Fibroblast of peridontal ligament (primary cell): Measurements from ENCODE around the gene SENP8.
A peak's percentile ranks its signal among the peaks of the same experiment; 100 is the strongest.
"Not testable (repeated sequence)": the region's sequence is repeated elsewhere in the genome, so short reads cannot be mapped to it uniquely, and the experiment has no call there.

Experiments used
- DNase-seq: peaks from one replicate; pipeline ENCODE4 v3.0.0-alpha.2; 2010; ENCODE audit errors: extremely low read depth

The SENP8 gene

GRCh38 chr15:72118017-72118978 lies at the start of gene SENP8, which contains the start of gene MYO9A:
SENP8 (plus strand) TSS chr15:72118403; CDS start chr15:72139624, 21,221 bp downstream.
MYO9A (minus strand) TSS chr15:72118150; CDS start chr15:72046563, 71,587 bp downstream.
- peak; percentile 97 for DNase-seq

GRCh38 chr15:72068856-72069255 lies 49.3 kb upstream of the SENP8 start:
- DNase-seq, result no peak

DNA sequence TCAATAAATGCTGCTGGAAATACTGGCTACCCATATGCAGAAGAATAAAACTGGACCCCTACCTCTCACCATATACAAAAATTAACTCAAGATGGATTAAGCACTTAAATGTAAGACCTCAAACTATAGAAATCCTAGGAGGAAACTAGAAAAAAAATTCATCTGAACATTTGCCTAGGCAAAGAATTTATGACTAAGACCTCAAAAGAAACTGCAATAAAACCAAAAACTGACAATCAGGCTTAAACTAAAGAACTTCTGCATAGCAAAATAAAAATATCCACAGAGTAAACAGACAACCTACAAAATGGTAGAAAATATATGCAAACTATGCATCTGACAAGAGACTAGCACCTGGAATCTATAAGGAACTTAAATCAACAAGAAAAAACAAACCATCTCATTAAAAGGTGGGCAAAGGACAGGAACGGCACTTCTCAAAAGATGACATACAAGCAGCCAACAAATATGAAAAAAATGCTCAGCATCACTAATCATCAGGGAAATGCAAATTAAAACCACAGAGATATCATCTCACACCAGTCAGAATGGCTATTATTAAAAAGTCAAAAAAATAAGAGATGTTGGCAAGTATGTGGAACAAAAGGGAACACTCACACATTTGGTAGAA lies 47.3 kb upstream of the SENP8 start:
- no peak for DNase-seq

GRCh38 chr15:72071448-72071825 lies 46.8 kb upstream of the SENP8 start:
- not testable (repeated sequence) for DNase-seq

GRCh38 chr15:72074335-72075060 lies 43.7 kb upstream of the SENP8 start:
- DNase-seq, result no peak

DNA sequence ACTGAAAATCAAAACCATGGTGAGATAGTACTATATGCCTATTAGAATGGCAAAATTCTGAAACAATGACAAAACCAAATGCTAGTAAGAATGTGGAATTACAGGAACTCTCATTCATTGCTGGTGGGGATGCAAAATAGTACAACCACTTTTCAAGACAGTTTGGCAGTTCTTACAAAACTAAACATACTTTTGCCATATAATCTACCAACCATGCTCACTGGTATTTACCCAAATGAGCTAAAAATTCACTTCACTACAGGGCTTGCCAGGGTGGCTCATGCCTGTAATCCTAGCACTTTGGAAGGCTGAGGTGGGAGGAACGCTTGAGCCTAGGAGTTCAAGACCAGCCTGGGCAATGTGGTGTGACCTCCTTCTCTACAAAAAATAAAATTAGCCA lies 40.3 kb upstream of the SENP8 start:
- DNase-seq, result peak; percentile 43

DNA sequence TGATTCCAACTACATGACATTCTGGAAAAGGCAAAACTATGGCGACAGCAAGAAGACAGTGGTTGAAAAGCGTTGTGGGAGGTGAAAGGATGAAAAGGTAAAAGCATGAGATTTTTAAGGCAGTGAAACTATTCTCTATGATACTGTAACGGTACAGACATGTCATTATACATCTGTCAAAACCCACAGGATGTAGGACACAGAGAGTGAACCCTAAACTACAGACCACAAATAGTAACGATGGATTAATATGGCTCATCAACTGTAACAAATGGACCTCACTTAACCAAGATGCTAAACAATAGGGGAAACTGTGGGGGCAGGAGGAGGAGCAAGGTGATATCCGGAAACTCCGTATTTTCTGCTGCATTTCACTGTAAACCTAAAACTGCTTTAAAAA lies 39.3 kb upstream of the SENP8 start:
- no peak for DNase-seq

DNA sequence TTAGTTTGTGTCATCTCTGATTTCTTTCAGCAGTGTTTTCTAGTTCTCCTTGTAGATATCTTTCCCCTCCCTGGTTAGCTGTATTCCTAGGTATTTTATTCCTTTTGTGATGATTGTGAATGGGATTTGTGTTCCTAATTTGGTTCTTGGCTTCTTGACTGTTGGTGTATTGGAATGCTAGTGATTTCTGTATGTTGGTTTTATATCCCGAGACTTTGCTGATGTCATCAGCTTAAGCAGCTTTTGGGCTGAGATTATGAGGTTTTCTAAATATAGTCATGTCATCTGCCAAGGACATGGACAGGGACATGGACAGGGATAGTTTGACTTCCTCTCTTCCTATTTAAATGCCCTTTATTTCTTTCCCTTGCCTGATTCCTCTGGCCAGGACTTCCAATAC lies 36.0 kb upstream of the SENP8 start:
- DNase-seq, result peak; percentile 30

GRCh38 chr15:72086010-72086697 lies 32.0 kb upstream of the SENP8 start:
- no peak for DNase-seq

- DNase-seq, result no peak
Measured at GRCh38 chr15:72086920-72087648, 31.1 kb upstream of the SENP8 start.

GRCh38 chr15:72092006-72092405 lies 26.2 kb upstream of the SENP8 start:
- DNase-seq, result no peak

- no peak for DNase-seq
Measured at GRCh38 chr15:72092691-72093090, 25.5 kb upstream of the SENP8 start.

DNA sequence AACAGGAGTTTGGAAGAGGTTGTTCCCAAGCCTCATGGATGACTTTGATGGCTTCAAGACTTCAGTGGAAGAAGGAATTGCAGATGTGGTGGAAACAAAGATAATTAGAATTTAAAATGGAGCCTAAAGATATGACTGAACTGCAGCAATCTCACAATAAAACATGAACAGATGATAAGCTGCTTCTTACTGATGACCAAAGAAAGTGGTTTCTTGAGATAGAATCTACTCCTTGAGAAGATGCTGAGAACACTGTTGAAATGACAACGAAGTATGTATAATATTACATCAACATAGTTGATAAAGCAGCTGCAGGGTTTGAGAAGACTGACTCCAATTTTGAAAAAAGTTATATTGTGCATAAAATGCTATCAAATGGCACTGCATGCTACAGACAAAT lies 21.4 kb upstream of the SENP8 start:
- DNase-seq, result no peak

- peak; percentile 58 for DNase-seq
Measured at GRCh38 chr15:72098040-72098439, 20.2 kb upstream of the SENP8 start.

DNA sequence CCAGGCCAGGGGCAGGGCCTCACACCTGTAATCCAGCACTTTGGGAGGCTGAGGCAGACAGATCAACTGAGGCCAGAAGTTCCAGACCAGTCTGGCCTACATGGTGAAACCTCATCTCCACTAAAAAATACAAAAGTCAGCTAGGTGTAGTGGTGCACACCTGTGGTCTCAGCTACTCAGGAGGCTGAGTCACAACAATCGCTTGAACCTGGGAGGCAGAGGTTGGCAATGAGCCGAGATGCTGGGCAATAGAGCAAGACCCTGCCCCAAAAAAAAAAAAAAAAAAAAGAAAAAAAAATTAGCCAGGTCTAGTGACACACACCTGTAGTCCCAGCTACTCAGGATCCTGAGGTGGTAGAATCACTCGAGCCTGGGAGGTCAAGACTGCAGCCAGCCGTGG lies 19.0 kb upstream of the SENP8 start:
- DNase-seq, result no peak

GRCh38 chr15:72100551-72100950 lies 17.7 kb upstream of the SENP8 start:
- not testable (repeated sequence) for DNase-seq

- no peak for DNase-seq
Measured at GRCh38 chr15:72105111-72105510, 13.1 kb upstream of the SENP8 start.

DNA sequence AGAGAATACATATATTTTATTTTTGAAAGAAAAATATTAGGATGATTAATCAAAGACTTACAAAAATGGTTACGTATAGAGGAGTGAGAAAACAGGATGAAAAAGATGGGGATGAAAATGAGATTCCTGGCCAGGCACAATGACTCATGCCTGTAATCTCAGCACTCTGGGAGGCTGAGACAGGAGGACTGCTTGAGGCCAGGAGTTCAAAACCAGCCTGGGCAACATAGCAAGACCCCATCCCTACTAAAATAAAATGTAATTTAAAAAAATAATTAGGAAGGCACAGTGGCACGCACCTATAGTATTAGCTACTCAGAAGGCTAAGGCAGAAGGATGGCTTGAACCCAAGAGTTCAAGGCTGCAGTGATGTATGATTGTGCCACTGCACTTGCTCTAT lies 12.1 kb upstream of the SENP8 start:
- DNase-seq, result no peak

GRCh38 chr15:72110355-72110754 lies 7.8 kb upstream of the SENP8 start:
- peak; percentile 19 for DNase-seq

- DNase-seq, result peak; percentile 52
Measured at GRCh38 chr15:72112116-72112515, 6.1 kb upstream of the SENP8 start.

DNA sequence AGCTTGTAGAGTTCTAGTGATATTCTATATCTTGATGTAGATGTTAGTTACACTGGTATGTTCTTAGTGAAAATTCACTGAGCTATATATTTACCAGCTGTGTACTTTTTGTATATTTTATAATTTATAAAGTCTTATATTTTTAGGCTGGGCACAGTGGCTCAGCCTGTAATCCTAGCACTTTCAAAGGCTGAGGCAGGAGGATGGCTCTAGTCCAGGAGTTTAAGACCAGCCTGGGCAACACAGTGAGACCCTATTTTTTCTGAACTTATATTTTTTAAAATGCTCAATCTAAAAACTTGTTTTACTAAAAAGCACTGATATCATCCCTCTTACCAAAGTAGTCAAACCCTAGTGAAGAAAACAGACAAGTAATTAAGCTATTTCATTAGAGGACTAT lies 5.4 kb upstream of the SENP8 start:
- no peak for DNase-seq
